GM19351 (cell line): Measurements from ENCODE around the gene SELENOI.
"Not testable (repeated sequence)": the region's sequence is repeated elsewhere in the genome, so short reads cannot be mapped to it uniquely, and the experiment has no call there.

Source experiments
- ATAC-seq: cut with Tn5 transposase; IDR thresholded peaks from one replicate; pipeline ENCODE4 v1.9.1; 2021; ENCODE audit warnings: mild to moderate bottlenecking, moderate library complexity; ENCODE audit not compliant: unreplicated experiment

SELENOI gene

DNA sequence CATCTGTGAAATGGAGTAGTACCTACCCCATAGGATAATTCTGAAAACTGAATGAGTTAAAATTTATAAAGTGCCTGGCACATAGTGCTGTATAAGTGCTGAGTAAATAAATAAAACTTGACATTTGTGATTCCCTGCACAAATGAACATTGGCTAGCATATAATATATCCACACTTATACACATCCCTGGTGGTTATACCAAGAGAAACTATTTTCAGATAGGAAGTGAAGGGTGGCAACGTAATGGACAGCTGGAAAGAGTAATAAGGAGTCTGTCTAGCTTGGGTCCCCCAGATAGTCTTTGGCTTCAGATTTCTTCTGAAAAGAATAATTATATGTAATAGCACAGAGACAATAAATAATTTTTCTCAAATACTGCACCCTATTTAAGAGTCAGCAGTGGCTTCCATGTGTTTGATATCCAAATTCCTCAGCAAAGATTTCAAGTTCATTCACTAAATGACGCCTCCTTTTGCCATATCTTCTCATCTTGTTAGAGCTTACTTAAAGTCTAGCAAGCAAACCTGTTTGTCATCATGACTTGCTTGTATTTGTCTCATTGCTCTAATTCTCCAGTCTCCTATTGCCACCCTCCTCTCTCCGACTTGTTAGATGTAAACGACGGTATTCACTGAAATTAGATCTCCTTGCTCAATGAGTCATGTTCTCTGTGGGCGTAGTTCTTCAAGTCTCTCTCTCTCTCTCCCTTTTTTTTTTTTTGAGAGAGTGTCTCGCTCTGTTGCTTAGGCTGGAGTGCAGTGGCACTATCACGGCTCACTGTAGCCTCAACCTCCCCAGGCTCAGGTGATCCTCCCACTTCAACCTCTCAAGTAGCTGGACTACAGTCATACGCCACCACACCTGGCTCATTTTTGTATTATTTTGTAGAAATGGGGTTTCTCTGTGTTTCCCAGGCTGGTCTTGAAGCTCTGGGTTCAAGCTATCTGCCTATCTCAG is 9.4 kb downstream of the SELENOI start:
- ATAC-seq: no peak

DNA sequence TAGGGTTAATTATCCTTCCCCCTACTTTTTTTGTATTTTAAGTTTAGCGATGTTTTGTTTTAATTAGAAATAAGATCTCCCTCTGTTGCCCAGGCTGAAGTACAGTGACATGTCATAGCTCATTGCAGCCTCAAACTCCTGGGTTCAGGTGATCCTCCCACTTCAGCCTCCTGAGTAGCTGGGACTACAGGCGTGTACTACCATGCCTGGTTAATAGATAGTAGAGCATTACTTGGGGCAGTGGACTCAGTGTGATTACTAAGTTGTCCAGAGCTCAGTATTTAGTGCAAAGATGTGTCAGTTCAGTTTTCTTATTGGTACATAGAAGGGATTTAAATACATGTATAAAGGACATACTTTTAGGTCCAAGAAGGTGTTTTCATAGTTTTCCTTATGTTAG is 10.2 kb downstream of the SELENOI start:
- ATAC-seq: no peak

DNA sequence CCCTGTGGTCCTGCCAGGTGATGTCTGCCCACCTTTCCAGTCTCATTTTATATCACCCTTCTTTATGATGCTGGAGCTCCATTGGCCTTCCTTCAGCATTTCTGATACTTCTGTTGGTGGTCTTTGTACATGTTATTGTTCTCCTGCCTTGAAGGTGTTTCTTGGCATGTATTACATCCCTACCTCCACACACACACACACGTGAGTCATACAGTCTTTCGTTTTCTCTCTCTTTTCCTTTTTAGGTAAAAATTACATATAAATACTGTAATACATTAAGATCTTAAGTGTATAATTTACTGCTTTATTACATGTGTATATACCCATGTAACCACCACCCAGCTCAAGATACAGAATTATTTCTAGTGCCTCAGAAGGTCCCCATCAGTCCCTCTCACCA is 10.8 kb downstream of the SELENOI start:
- no peak for ATAC-seq

DNA sequence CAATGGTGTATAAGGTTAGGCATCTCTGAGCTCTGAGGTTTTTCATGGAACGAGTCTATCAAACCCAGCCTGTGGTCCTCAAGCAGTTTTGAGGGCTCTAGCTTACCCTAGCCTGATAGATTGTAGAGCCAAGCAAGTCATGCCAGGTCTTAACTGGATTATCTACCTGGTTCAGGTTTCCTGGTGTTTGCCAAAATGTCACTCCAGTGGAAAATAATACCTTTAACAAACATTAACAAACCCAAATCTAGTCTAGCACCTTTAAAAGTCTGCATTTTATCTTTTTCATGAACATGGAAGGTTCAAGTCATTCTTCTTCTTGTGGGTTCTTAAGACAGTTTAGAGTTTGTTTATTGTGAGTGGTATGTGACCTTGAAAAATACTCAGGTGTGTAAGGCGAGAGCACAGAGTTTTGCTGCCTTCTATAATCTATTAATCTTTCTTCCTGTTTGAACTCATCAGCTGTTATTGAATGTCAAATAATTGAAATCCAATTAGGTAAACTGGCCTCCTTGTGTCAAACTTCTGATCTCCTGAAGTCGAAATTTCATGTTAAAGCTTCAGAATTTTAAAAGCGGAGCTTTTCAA is 14.0 kb downstream of the SELENOI start:
- ATAC-seq: no peak

DNA sequence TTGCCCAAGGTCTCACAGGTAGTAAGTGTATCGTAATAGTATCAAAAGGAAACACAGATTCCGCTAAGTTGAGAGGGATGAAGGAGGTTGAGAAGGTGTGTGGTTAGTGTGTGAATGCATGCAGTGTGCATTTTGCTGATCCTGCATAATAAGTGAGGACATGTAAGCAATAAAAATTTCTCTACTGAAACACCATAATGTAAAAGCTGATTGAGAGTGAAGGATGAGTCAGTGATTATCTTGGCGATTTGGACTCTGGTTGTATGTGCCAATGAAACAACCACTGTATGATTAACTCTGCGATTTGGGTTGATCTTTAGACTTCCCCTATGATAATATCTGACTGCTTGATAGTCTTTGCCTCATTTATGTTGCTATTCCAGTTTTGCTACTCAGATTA is 17.4 kb downstream of the SELENOI start:
- no peak for ATAC-seq

DNA sequence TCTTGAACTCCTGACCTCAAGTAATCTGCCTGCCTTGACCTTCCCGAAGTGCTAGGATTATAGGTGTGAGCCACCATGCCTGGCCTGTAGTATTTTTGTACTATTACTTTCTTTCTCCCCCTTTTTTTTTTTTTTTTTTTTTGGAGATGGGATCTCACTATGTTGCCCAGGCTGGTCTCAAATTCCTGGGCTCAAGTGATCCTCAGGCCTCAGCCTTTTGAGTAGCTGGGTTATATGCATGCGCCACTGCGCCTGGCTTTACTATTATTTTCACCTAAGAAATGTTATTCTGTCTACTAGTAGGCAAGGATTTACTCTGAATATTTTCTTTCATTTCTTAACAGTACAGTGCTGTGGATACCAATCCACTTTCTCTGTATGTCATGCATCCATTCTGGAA is 18.0 kb downstream of the SELENOI start:
- ATAC-seq: no peak

DNA sequence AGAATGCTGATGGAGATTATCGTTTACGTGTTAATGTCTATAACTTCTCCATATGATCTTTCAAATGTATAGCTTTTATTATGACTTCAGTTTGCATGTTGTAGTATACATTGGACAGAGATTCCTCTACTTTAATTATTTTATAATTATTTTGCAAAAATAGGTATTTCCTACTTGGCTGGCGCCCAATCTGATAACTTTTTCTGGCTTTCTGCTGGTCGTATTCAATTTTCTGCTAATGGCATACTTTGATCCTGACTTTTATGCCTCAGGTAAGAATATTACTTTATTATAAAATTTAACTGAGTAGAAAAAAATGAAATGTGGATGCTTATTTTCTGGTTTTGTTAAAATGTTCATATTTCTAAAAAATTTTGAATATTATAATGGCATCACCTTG is 18.7 kb downstream of the SELENOI start:
- no peak for ATAC-seq

DNA sequence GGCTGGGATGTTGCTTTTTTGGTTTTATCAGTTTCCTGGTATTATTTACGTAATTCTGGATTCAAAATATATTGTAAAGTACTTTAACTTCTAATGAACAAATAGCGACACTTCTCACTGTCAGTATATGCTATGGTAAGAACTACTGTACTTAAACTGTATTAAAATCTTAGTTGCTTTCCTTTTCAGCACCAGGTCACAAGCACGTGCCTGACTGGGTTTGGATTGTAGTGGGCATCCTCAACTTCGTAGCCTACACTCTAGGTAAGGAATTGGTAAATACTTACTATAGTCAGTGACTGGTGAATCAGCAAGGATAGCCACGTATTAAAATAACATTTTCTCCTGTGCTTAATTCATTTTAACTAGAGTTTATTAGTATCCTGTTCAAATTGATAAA is 21.0 kb downstream of the SELENOI start:
- no peak for ATAC-seq

DNA sequence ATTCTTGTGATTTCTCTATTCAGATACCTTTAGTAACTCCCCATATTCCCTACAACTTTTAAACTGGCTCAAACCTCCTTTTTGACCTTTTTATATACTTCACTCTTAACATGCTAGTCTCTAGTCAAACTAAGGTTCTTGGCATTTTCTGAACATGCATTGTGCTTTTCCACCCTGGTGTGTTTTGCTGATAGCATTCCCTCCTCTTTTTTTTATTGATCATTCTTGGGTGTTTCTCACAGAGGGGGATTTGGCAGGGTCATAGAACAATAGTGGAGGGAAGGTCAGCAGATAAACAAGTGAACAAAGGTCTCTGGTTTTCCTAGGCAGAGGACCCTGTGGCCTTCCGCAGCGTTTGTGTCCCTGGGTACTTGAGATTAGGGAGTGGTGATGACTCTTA is 23.7 kb downstream of the SELENOI start:
- not testable (repeated sequence) for ATAC-seq

DNA sequence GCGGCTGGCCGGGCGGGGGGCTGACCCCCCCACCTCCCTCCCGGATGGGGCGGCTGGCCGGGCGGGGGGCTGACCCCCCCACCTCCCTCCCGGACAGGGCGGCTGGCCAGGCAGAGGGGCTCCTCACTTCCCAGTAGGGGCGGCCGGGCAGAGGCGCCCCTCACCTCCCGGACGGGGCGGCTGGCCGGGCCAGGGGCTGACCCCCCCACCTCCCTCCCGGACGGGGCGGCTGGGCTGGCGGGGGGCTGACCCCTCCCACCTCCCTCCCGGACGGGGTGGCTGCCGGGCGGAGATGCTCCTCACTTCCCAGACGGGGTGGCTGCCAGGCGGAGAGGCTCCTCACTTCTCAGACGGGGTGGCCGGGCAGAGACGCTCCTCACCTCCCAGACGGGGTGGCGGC is 25.0 kb downstream of the SELENOI start:
- ATAC-seq: not testable (repeated sequence)

DNA sequence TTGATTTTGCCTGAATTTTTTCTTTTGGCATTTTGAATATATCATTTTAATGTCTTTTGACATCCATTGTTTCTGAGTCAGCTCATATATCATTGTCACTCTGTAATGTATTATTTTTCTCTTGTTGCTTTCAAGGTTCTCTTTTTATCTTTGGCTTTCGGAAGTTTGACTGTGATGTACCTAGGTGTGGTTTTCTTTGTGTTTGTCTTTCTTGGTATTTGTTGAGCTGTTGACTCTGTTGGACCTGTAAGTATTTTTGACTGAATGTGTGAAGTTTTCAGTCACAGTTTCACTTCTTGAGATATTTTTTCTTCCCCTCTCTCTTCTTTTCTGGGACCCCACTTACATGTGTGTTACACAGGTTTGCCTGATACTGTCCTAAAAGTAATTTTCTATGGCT is 30.9 kb downstream of the SELENOI start:
- ATAC-seq: no peak

DNA sequence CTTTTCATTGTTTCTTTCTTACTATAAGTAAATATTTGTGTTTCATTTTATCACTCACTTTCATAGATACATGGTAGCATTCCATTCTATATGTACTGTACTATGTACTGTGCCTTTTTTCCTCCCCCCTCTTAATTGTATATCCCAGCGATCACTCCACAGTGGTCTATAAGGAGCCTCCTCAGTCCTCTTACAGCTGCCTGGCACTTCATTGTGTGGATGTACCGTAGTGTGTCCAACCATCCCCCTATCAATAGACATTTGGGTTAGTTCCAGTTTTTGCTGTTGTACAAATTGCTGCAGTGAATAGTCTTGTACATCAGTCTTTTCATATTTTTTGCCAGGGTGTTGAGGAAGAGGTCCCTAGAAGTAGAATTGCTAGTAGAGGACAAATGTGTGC is 34.3 kb downstream of the SELENOI start:
- no peak for ATAC-seq

DNA sequence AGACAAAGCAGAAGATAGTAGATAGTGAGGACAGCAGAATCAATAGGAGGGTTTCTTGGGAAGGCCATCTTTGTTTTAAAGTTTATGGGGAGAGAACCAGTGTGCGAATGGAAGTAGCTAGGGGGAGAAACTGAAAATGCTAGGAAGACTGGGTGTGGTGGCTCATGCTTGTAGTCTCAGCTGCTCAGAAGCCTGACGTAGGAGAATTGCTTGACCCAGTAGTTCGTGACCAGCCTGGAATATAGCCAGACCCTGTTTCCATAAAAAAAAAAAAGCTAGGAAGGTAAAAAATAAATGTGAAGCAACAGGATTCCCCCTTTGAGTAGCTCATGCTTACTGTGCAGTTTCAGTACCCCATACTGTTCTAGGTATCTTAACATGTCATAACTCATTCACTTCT is 36.6 kb downstream of the SELENOI start:
- ATAC-seq: no peak

DNA sequence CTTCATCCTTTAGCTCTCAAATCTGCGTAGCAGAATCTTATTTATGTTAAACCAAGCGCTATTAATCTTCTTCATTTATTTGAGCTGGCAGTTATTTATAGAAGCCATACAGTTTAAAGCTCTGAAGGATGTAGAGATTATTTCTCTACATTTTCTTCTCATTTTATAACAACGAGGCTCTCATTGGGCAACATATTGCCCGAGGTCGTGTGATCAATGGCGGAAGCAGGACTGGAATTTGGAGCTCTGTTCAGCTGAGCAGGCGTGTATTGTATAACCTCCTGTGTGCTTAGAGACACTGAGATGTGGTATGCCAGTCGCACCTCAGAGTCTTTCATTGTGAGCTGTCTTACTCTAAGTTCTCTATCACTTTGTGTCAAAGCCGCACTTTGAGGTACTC is 38.2 kb downstream of the SELENOI start:
- no peak for ATAC-seq

DNA sequence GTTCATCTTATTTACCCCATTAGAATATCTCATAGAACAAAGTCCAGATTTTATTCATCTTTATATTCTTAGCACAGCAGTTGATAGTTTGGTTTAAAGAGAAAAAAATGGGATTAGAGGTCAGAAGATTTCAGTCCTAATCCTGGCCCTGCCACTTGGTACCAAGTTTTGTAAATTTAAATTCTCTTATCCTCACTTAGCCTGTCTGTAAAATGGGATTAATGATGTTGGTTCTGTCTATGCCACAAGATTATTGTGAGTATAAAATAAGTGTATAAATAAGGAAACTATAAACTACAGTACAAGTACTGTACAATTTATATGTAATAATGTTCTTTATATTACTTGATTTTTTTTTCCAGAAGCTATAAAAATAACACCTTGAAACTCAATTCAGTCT is 38.7 kb downstream of the SELENOI start:
- ATAC-seq: no peak

DNA sequence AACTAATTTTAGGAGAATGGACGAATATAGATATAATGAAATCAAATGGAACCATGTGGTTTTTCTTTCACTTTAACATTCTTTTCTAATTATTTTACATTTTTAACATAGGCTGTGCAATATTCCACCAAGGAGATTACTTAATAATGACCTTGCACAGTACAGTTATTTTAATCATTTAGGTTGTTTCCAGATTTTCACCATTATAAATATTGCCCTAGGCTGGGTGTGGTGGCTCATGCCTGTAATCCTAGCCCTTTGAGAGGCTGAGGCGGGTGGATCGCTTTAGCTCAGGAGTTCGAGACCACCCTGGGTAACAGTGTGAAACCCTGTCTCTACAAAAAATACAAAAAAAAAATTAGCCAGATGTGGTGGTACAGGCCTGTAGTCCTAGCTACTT is 41.2 kb downstream of the SELENOI start:
- no peak for ATAC-seq

DNA sequence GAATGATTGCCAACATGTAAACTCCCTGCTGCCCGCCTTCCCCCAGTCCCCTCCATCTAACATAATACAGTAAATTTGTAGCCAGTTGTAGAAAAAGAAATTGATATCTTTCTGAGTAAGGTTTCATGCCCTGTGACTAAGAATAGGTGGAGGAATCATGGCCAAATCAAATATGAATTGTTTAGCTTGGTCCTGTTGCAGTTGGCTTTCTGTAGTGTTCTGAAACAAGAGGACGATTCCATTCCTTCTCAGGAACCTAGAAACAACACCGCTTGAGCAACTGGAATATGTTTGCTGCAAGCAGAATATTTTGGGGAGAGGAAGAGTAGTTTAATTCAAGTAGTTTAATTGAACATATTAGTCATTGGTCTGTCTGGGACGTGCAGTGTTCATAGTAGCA is 48.8 kb downstream of the SELENOI start:
- no peak for ATAC-seq

DNA sequence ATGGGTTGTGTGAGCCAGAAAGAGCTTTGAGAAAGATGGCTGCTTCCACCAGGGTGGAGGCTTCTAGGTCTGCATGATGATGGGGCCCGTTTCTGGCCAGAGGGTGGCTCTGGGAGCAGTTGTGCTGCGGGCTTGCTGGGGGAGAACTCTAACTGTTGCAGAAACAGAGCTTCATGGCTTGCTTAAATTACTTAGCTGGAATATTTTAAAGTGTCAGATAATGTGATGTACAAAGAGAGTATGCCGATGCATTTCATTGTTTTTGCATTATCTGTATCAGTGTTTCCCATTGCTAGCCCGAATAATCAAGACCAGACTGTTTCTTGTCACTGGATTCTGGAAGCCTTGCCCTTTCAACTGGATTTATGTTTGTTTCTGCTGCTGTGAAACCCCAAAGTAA is 49.5 kb downstream of the SELENOI start:
- ATAC-seq: no peak

DNA sequence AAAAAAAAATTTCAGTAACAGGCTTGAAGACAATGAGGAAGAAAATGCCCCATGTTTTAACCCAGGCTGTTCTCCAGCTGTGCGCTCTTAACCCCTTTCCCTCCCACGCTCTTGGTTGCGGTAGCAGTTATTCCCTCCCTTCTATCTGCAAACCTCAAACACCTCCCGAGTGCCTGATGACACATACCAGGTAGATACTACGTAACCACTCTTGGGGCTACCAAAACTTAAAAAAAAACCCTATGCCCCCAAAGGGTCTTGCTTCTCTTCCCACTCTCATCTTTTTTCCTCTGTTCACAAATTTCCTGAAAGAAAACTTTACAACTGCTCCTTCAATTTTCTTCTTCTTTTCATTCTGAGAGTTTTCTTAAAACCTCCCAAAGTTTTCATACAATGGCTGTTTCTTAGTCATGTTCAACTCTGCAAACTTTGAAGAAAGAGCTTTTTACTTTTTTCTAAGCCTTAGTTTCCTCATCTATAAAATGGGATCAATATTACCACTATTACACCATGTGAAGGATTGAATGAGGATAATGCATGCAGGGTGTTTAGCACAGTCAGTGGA is 50.9 kb downstream of the SELENOI start:
- no peak for ATAC-seq

DNA sequence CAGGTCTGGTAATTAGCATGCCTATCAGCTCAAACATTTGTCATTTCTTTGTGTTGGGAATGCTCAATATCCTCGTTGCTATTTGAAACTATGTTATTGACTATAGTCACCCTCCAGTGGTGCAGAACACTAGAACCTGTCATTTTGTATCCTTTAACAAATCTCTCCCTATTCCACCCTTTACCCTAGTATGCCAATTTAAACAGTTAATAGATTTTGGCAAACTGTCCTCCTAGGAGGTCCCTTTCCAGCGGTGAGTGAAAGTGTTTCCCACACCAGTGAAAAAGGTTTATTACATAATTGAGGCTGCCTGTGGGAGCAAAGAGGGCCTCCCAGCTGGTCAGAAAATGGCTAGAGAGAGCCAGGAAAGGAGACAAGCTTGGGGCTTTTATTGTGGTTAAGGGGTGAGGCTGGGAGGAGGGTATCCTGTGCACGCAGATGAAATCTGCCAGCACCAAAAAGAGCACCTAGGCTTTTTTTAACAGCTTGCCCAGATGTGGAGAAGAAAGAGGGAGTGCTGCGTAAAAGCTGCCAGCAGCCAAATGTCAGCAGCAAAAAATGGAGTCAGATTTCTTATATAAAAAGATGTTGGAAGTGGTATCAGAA is 53.9 kb downstream of the SELENOI start:
- no peak for ATAC-seq

DNA sequence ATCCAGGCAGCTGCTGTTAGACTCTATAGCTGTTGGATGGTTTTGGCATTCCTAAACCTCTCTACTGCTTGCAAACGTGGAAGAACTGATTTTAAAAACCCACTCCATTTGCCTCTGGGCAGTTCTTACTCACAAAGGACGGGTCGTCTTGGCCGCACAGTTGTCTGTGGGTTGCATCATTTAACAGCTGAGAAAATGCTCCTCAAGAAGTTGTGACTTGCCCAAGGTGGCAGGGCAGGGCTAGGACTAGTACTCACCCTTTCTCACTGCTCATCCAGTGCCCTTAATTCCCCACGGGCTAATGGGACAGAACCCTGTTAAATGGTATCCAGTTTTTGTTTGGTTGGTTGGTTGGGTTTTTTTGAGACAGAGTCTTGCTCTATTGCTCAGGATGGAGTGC is 54.8 kb downstream of the SELENOI start:
- ATAC-seq: no peak
